22Rv1 (cell line): ENCODE data around the gene PALLD.

Source experiments
- ZFX ChIP-seq: fragments of 450-650 bp; IDR thresholded peaks from 2 replicates; pipeline ENCODE4 v1.6.1; 2017; ENCODE audit warnings: antibody characterized with exemption, borderline replicate concordance
- TF ChIP-seq, protein P1 (sequence below): fragments of 450-650 bp; IDR thresholded peaks from 2 replicates; pipeline ENCODE4 v1.5.1; 2017; ENCODE audit warnings: mild to moderate bottlenecking

DNA sequence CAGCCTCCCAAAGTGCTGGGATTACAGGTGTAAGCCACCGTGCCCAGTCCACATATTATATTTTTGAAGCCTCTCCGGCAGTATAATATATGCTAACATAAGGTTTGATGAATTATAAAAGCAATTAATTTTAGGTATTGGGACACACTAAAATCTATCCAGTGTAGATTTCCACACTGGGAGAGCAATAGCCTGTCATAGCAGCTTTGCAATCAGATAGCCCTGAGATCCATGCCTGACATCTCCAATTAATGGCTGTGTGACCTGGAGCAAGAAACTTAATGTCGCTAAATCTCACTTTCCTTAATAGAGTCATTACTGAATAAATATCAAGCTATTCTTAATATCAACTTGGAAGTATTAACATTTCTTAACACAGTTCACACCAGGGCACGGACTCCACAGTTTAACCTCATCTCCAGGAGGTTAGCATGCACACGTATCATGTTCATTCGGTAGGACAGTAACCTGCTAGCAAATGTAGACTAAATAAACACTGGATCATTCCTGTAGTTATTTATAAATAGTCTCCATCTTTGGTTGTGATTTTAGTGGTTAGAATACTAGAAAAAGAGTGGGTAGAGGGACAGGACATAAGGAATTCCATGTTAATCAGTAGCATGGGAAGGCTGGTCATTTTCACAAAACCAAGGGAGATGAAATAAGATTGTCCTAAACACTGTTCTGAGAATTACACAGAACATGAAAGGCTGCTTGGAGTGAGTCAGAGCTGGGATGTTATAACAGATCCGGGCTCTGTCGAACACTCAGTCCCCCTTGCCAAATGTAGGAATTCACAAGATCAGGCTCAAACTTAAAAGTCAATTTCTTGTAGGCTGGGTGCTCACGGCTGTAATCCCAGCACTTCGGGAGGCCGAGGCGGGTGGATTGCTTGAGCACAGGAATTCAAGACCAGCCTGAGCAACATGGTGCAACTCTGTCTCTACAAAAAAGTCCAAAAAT lies 254.7 kb downstream of the PALLD start:
- TF ChIP-seq, protein P1, sequence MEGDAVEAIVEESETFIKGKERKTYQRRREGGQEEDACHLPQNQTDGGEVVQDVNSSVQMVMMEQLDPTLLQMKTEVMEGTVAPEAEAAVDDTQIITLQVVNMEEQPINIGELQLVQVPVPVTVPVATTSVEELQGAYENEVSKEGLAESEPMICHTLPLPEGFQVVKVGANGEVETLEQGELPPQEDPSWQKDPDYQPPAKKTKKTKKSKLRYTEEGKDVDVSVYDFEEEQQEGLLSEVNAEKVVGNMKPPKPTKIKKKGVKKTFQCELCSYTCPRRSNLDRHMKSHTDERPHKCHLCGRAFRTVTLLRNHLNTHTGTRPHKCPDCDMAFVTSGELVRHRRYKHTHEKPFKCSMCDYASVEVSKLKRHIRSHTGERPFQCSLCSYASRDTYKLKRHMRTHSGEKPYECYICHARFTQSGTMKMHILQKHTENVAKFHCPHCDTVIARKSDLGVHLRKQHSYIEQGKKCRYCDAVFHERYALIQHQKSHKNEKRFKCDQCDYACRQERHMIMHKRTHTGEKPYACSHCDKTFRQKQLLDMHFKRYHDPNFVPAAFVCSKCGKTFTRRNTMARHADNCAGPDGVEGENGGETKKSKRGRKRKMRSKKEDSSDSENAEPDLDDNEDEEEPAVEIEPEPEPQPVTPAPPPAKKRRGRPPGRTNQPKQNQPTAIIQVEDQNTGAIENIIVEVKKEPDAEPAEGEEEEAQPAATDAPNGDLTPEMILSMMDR, result no peak
- TF ChIP-seq ZFX, result no peak
